NCI-H69 (cell line): ENCODE measurements around the gene SLC38A10.
A peak's percentile ranks its signal among the peaks of the same experiment; 100 is the strongest.

Source experiments
- DNase-seq: peaks from one replicate; lab custom pipeline; 2025; lab: John Stamatoyannopoulos, UW

Gene SLC38A10

DNA sequence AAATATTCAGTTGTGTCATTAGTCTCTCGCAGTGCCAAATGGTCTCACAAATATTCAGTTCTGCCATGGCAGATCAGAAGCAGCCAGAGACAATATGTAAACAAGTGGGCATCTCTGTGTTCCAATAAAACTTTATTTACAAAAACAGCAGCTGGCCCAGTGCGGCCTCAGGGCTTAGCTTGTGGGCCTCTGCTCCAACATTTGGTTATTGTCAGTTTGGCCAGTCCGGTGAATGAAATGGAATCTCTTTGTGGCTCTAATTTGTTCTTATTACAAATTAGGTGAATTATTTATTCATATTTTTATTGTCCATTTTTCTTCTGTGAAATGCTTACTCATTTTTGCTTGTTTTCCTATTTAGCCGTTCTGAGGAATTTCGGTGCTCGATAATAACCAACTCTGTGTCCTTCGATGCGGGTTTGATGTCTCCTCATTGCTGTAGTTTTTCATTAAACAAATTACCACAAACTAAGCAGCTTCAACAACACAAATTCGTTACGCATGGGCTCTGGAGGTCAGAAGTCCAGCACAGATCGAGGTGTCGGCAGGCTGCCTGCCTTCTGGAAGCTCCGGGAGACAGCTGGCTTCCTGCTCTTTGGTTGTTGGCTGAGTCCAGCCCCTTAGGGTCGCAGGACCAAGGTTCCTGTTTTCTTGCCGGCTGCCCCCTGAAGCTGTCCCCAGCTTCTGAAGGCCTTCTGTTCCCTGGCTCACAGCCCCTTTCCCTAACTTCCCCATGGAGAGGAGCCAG, 4.1 kb upstream of the SLC38A10 start:
- no peak for DNase-seq

DNA sequence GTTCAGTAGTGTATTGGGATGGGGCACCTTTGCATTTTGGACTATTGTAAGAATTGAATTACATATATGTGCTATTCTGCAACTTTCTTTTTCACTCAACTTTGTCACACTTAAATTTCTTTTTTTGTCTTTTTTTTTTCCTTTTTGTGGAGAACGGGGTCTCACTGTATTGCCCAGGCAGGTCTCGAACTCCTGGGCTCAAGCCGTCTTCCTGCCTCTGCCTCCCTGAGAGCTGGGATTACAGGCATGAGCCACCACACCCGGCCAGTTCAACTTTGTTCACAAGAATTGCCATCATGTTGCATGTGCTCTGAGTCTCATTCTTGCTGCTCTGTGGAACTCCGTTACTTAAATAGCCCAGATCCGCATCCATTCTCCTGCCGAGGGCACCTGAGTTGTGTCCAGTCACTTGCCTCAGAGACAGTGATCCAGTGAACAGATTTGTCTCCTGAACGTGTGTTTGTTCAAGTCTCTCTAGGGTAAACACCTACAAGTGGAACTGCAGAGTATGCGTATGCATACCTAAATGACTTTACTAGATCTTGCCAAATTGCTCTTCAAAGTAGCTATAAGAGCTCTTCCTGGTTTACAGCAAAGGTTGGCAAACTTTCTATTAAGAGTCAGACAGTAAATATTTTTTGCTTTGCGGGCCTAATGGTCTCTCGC, 3.4 kb upstream of the SLC38A10 start:
- DNase-seq, result peak; percentile 18

DNA sequence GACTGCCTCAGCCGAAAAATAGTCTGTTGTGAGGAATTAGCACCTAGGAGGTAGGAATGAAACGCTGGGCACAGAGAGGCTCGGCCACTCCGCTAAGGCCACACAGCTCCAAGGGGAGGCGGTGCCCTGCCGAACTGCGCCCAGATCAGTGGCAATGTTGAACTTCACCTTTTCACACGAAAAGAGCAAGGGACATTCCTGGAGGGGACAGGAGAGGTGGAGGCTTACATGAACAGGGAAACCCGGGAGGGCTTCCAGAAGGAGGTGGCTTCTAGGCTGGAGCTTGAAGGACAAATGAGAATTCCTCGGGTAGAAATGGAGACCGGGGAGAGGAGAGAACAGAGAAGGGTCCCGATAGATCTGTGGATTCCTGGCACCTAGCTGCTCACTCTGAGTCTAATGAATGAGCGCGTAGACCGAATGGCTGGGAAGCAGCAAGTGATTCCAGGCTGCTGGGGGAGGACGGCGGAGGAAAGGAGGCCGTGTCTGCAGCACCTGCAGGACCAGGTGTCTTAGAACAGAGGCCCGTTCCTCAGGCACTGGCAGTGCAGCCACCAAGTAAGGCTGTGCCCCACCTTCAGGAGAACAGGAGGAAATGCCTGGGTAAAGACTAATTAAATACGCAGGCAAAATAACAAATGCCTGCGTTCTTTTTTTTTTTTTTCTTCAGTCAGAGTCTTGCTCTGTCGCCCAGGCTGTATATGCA, 722 bp upstream of the SLC38A10 start:
- peak; percentile 87 for DNase-seq

DNA sequence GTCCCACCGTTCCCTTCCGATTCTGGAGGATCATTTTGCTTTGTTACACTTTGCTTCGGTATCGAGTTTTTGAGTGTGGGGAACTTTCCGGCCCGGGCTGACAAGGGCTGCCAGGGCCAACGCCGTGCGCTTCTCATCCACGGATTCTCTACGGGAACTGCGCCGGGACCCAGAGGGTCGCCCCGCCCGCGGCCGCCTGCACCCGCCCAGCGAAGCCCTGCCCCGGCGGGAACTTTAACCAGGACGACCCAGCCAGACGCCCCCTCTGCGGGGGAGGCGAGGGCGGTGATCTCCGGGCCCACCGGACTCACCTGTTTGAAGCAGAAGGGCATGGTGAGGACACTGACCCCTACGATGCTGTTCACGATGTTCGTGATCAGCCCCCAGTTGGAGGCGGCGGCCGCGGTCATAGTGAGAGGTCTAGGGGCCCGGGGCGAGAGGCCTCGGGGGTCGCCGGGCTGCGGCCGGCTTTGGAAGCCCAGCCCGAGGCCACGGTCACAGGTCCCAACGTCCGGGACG, 536 bp downstream of the SLC38A10 start:
- peak; percentile 51 for DNase-seq

DNA sequence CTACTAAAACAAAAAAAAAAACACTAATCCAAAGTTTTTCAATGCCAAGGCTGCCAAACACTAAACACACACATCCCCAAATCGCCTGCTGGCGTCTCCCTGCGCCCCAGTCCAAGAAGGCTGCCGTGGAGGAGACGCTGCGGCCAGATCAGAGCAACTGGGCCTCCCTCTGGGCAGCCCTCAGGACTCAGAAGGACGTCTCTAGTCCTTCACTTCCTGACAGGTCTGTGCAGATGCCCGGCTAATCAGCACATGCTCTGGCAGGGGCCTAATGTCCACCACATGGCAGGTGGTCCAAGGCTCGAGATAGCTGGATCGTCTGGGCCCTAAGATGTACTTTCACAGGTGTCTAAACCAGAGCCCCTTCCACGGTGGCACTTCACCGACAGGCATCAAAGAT, 2.7 kb downstream of the SLC38A10 start:
- no peak for DNase-seq

DNA sequence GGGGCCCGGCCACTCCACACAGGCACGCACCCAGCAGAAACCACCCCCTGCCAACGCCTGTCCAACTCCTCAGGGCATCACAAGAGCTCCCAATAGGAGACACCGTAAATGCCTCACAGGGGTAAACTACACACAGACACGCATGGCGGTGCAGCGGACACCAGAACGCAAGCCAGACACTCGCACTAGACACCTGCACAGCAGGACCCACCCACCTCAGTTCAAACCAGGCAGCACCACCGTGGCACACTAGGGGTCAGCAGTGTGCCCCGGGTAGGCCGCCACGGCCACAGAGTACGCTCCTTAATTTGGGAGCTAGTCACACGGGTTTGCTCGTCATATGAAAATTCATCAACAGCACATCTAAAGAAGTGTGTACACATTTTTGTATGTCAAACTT, 3.4 kb downstream of the SLC38A10 start:
- DNase-seq, result peak; percentile 73

DNA sequence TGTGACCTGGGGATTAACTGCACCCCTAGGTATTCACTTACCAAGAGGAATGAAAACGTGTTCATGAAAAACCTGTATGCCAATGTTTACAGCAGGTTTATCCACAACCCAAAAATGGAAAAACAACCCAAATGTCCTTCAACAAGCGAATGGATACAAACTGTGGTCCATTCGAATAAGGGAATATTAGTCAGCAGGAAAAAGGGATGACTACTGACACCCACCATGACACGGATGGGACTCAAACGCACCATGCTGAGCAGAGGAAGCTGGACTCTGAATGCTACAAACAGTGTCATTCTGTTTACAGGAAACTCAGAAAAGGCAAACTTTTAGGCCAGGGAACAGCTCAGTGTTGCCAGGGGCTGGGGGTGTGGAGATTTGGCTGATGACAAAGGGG, 4.9 kb downstream of the SLC38A10 start:
- DNase-seq, result no peak

DNA sequence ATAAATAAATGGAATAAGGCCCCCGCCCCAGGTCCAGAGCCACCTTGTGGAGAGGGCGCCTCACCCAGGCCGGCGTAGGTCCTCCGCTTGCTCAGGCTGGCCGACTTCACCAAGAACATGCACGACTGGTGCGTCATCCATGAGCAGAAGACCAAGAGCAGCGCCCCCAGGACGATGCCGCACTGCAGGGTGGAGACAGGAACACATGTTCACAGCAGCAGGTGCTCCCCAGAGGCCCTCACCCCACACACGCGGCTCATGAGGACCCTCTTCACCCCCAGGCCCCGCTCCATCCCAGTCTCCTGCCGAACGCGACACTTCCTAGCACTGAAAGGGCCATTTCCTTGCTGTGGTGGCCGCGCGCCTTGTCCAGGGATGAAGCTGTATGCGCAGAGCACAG, 5.5 kb downstream of the SLC38A10 start:
- DNase-seq, result no peak

DNA sequence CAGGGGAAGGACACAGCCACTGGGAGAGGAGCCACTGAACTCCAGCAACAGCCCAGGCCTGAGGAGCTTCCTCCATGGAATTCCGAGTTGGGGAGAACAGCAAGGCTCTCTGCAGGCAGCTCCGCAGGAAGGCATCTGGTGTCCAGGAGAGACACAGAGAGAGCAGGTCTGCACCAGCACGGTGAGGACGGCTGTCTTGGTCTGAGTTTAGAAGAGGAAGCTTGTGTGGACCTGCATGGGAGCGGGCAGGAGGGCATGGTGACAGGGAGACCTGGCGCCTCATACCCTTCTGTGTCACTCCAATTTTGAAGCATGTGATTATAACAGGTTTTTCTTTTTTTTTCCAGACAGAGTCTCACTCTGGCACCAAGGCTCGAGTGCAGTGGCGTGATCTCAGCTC, 6.4 kb downstream of the SLC38A10 start:
- DNase-seq, result no peak

DNA sequence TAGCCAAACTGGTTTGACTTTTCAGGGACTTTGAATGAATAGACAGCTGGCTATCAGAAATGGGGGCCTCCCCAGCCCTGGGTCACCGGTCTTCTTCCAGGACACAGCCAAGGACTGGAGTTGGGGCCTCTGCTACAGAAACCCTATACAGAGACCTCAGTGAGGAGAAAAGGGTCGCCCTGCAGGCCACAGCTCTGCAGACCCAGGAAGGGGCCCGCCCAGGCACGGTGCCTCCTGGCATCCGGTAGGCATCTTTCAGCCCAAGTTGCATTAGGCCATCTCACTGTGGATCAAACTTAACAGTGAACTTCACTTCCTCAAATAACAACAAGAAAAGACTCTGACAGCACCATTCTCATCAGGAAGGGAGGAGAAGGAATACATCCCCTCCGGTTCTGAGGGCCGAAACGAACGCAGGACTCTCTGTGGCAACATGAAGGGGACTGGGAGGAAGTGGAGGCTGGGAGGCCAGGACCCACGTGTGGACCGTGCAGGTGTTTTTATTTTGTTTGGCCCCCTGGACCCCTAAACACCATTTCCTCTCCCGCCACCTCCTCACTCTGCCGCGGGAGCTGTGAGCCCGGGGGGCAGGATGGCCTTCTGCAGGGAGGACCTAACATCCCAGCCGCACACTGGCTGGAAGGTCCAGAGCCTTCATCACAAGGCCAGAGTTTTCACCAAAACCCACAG, 7.2 kb downstream of the SLC38A10 start:
- no peak for DNase-seq

DNA sequence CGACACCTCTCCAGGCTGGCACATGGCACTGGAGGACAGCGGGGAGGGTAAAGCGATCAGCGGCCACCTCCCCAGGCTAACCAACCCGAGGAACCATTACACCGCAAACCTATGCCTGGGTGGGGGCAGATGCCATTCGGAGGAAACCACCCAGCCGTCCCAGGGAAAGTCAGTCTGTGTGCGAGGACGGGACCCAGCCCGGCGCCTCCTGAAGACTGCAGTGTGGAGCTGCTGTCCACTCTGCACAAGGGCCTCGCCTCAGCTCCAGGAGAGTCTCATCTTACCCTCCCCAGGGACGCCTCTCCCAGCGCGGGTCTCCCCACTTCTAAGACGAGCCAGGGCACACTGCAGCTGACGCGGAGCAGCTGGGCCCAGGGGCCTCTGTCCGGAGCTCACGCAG, 8.0 kb downstream of the SLC38A10 start:
- DNase-seq, result no peak

DNA sequence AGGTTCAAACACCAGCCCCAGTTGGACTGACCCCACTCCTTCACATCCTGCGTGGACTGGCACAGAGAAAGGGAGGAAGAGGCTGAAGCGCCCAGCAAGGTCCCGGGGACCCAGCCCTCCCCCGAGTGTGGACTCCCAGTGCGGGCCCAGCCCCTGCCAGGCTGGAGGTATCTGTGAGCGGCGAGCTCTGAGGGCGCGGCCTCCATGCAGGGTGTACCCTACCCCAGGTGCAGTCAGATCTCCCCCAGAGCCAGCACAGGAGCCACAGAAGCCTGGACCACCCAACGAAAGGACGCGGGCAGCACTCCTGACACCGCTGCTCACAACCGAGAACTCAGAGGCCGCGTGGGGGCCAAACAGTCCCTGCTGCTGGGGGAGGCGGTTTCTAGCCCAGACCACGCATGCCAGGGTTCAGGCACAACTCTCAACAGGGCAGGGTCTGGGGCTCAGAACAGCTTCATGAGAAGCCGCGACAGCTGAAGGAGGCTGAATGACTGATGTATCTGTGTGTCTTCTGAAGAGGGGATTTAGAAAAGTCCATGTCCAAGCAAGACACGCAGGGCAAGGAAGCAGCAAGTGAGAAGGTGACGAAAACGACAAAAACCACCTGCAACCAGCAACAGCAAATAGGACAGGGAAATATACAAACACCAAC, 8.5 kb downstream of the SLC38A10 start:
- no peak for DNase-seq

DNA sequence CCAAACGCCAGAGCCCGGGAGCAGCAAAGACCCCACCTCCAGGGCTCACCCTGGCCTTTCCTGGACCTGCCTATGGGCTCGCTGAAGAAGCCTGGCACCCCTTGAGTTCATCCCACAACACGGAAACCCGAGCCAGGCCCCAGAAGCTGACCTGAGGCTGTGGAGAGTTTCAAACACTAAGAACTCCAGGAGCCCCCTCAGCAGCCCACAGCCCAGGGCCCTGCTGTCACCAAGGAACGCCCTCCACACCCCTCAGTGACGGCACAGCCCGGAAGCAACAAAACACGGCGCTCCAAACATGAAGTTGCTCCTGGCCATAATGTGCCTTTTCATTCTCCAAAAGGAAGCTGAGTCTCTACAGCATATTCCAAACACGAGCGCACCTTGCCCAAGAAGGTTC, 9.2 kb downstream of the SLC38A10 start:
- no peak for DNase-seq

DNA sequence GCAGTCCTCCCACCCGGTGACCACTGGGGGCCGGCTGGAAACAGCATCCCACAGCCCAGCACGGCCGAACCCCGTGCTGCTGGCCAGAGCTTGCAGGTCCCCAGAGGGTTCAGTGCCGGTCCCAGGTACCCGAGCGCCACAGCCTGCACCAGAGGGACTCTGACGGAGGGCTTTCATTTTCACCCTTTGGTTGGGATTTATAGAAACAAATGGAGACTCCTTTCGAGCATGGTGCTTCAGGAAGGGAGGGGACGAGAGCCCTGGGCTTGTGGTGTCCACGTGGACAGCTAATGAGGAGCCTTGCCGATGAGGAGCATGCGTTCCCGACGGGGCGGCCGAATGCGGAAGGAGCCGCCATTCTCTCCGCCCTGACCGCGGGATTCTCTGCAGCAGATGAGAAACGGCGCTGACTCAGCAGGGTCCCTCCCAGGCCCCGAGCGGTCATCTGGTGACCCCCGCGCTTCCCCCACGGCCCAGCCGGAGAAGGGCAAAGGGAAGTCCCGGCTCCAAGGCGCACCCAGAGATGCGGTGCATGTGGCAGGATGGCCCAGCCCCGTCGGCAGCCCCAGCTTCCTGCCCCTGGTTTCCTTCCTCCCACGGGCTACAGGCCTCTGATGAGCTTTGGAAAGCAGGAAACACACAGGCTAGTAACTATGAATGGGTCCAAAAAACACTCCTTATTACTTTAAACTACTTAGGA, 9.8 kb downstream of the SLC38A10 start:
- DNase-seq, result no peak

DNA sequence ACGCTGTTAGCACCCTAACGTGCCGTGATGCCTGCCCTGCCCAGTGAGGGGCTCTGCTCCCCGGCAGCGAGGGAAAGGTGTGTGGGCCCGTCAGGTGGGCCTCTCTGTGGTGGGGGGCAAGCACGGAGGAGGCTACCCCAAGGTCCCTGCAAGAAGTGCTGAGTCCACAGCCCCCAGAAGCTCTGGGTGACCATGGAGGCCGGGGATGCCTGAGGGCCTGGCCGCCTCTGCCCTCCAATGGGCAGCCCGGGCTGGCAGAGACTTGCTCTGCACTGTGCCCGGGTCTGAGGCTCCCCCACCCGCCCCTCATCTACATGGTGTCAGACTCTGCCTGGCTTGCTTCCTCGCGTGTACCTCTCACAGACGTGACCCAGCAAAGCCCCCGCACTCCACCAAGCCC, 12.2 kb downstream of the SLC38A10 start:
- no peak for DNase-seq

DNA sequence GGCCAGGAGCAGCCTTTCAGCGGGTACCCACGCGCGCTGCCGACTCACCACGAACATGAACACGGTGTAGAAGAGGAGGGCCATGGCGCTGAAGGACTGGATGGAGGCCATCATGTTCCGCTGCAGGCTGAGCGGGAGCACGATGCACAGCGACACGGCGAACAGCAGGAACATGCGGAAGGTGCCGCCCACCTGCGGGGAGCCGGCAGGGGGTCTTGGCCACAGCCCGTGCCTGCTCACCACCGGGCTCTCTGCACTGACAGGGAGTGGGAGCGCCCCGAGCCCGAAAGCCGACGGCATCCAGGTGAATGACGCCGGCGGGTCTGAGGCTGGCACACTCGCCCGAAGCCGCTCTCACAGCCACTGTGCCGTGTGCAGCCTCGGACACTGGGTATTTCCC, 13.0 kb downstream of the SLC38A10 start:
- DNase-seq, result no peak

DNA sequence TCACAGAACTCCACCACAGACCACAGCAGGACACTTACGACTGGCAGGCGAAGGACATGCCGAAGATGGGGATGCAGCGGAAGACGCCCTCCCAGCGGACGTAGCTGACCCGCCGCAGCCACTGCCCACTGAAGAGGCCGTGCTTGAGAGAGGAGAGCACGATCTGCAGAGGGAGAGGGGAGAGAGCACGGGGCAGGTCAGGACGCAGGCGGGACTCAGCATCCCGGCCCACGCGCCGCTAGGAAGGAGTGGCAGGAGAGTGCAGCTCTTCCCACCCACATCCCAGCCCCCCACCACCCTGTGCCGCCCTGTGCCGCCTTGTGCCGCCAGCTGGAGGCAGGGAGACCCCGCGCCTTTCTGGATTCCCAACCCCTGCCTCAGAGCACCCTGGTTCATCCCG, 14.5 kb downstream of the SLC38A10 start:
- DNase-seq, result no peak

DNA sequence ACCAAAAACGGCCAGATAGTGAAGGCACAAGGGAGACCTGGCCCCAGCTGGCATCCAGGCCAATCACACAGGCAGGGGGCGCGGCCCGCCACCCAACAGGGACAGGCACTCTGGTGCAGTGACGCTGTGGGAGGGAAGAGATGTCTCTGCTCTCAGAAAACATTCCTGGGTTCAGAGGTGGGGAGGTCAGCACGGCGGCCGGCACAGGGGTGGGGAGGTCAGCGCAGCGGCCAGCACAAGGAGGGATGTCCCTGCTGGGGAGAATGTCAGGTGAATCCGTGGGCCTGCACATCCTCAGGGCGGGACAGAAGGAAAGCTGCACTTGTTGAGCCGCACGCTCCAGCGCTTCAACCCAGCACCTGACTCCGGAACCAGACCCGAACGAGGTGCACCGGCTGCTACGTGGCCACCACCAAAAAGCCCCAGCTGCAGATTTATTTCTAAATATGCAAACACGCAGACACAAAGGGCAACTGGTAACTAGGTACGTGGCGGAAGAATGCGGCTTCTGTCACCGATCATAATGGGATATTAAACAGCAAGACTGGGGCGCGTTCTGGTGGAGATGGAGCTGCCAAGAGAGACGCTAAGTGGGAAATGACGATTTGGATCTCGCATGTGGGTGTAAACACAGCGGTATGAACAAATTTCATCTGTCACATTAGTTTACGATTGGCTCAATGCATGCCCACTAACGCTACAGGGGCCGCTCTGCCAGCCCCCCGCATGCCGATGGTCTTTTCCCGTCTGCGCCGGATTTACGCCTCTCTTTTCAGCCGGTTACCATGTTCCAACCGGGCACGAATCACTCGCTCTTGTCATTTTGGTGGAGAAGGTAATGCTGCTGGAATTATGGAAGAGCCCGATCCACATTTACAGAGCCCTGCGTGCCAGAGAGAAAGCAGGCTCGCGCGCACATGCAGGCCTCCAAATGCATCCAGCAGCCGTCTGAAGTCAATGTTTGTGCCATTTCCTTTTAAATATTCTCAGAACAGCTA, 15.5 kb downstream of the SLC38A10 start:
- no peak for DNase-seq

DNA sequence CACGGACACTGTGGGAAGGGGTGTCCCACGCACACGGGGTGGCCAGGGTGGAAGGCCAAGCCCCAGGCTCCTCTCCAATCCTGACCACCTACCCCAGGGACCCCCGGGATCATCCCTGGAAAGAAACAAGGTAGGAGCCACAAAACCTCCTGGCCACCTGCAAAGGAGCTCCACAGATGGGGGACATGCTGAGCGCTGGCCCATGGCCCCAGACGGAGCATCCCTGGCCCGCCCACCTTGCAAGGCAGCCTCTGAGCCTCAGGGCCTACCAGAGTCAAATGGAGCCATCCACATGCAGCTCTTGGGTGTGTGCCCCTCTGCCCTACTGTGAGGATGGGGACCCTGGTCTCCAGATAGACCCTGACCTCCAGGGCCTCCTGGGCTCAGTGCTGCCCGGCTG, 16.3 kb downstream of the SLC38A10 start:
- no peak for DNase-seq
